Fibroblast of lung (primary cell): Measurements from ENCODE around the gene KIF17. TPM values are rescaled to one million over a fixed set of nuclear protein-coding genes. Genes with fewer than 3 reads are reported as not detected.

Experiments
- DNase-seq, 2 donors: peaks; one replicate each; pipeline versions ENCODE4 v3.0.0 to v3.0.0-alpha.2; 2010; ENCODE audit warnings: low read depth in 2 of 2
- H2AFZ ChIP-seq: 2 replicates; pipeline ENCODE4 v1.5.1; 2012; ENCODE audit warnings: low read length, control low read depth, inconsistent platforms
- H3K27ac ChIP-seq: 2 replicates; pipeline ENCODE4 v1.5.1; 2011; ENCODE audit warnings: low read length, control low read depth; ENCODE audit not compliant: insufficient read depth
- H3K27me3 ChIP-seq: 2 replicates; pipeline ENCODE4 v1.5.1; 2011; ENCODE audit warnings: mild to moderate bottlenecking, low read length; ENCODE audit not compliant: control insufficient read depth, insufficient read depth
- H3K36me3 ChIP-seq: 2 replicates; pipeline ENCODE4 v1.5.1; 2011; ENCODE audit warnings: low read length; ENCODE audit not compliant: control insufficient read depth, insufficient read depth
- H3K4me1 ChIP-seq: 2 replicates; pipeline ENCODE4 v1.5.1; 2011; ENCODE audit warnings: low read length; ENCODE audit not compliant: control insufficient read depth, insufficient read depth; ENCODE audit errors: extremely low read depth
- H3K4me2 ChIP-seq: 2 replicates; pipeline ENCODE4 v1.5.1; 2011; ENCODE audit warnings: low read length, control low read depth; ENCODE audit not compliant: insufficient read depth; ENCODE audit errors: extremely low read depth
- H3K4me3 ChIP-seq, 4 experiments: fragments of 200-600 bp in 1 of 4; sonication (generic) in 1 of 4; replicated peaks in 1 of 4; 2 replicates each; pipeline ENCODE4 v1.5.1; 2011 to 2016; ENCODE audit warnings: low read length in 4 of 4, low read depth in 3 of 4, mild to moderate bottlenecking in 3 of 4, control low read depth in 2 of 4, inconsistent platforms in 1 of 4, mixed read lengths in 1 of 4; ENCODE audit not compliant: insufficient read depth in 1 of 4; ENCODE audit errors: control extremely low read depth in 1 of 4
- H3K79me2 ChIP-seq: 2 replicates; pipeline ENCODE4 v1.5.1; 2012; ENCODE audit warnings: mild to moderate bottlenecking, low read length, inconsistent platforms; ENCODE audit not compliant: control insufficient read depth, insufficient read depth
- H3K9ac ChIP-seq: 2 replicates; pipeline ENCODE4 v1.5.1; 2011; ENCODE audit warnings: mild to moderate bottlenecking, low read length, control low read depth; ENCODE audit not compliant: insufficient read depth
- H3K9me3 ChIP-seq: 2 replicates; pipeline ENCODE4 v1.5.1; 2012; ENCODE audit warnings: low read depth, low read length; ENCODE audit not compliant: control insufficient read depth, insufficient read depth
- H4K20me1 ChIP-seq: 2 replicates; pipeline ENCODE4 v1.5.1; 2011; ENCODE audit warnings: low read length; ENCODE audit not compliant: control insufficient read depth, insufficient read depth; ENCODE audit errors: extremely low read depth
- CTCF ChIP-seq, 2 donors: IDR thresholded peaks in 1 of 2; conservative IDR thresholded peaks in 1 of 2; 1 replicate in 1 of 2; 2 replicates in 1 of 2; pipeline ENCODE4 v1.5.1; 2011 to 2012; ENCODE audit warnings: low read length in 2 of 2, control low read depth in 1 of 2, inconsistent platforms in 1 of 2, low read depth in 1 of 2, mild to moderate bottlenecking in 1 of 2
- EZH2 ChIP-seq: IDR thresholded peaks from 2 replicates; pipeline ENCODE4 v1.5.1; 2012; ENCODE audit warnings: low read length, control low read depth, mild to moderate bottlenecking; ENCODE audit errors: missing control alignments
- polyA plus RNA-seq, 2 donors: library from polyadenylated mRNA; depleted of rRNA in 1 of 2; stranded (reverse) in 1 of 2; unstranded in 1 of 2; fragments of >200 nt; gene quantifications; 2 replicates each; pipeline ENCODE4 v1.2.1, GENCODE V29; 2011 to 2012; ENCODE audit warnings: missing spikeins in 1 of 2
- total RNA-seq: library from RNA; depleted of rRNA; stranded (reverse); fragments of >200 nt; gene quantifications from 2 replicates; pipeline ENCODE4 v1.2.1, GENCODE V29; 2014

Gene KIF17
- total and polyA plus RNA-seq, 2 donors (not counting 1 experiment from before 2014, with no cell fraction given) = 1.8 to 3.0 TPM

- Histone ChIP-seq H3K9me3 (no peaks in the 10 kb centered on the region), H4K20me1 (no peaks in the 10 kb centered on the region), H3K4me1 (peaks cover 2% of the 10 kb centered on the region), H3K27me3 (no peaks in the 10 kb centered on the region), H3K36me3 (peaks cover 3% of the 10 kb centered on the region), H2AFZ (no peak overlapping the region), H3K4me3 (no peak overlapping the region), H3K79me2 (no peaks in the 10 kb centered on the region), H3K4me2 (no peak overlapping the region), H3K9ac (no peak overlapping the region), H3K27ac (no peak overlapping the region)
- DNase-seq = no peak
- no peak for TF ChIP-seq EZH2
- TF ChIP-seq CTCF (conservative IDR thresholded peaks at IDR 0.05 in 1 of 2, IDR thresholded peaks at IDR 0.05 in 1 of 2; ENCODE audit: low read depth in 1 of 2, low read length in 2 of 2) = no peak
Measured at GRCh38 chr1:20721117-20722061, 3.6 kb upstream of the KIF17 start.

- no peak overlapping the region for H3K27ac ChIP-seq
- no peak for DNase-seq
- H3K9ac ChIP-seq = no peak overlapping the region
- no peak overlapping the region for H3K4me2 ChIP-seq
- no peaks in the 10 kb centered on the region for H3K27me3 ChIP-seq
- no peaks in the 10 kb centered on the region for H4K20me1 ChIP-seq
- no peaks in the 10 kb centered on the region for H3K79me2 ChIP-seq
- H3K4me1 ChIP-seq = peaks cover 2% of the 10 kb centered on the region
- no peak overlapping the region for H2AFZ ChIP-seq
- no peaks in the 10 kb centered on the region for H3K9me3 ChIP-seq
- H3K36me3 ChIP-seq = peaks cover 3% of the 10 kb centered on the region
- no peak overlapping the region for H3K4me3 ChIP-seq
- no peak for TF ChIP-seq EZH2
- TF ChIP-seq CTCF (conservative IDR thresholded peaks at IDR 0.05 in 1 of 2, IDR thresholded peaks at IDR 0.05 in 1 of 2; ENCODE audit: low read depth in 1 of 2, low read length in 2 of 2) = no peak
Measured at GRCh38 chr1:20720631-20721091, 2.9 kb upstream of the KIF17 start.

- DNase-seq = no peak
- Histone ChIP-seq H3K79me2 (no peaks in the 10 kb centered on the region), H3K9ac (no peak overlapping the region), H3K36me3 (peaks cover 3% of the 10 kb centered on the region), H3K27me3 (no peaks in the 10 kb centered on the region), H3K9me3 (no peaks in the 10 kb centered on the region), H3K27ac (no peak overlapping the region), H3K4me2 (no peak overlapping the region), H4K20me1 (no peaks in the 10 kb centered on the region), H2AFZ (no peak overlapping the region), H3K4me3 (no peak overlapping the region), H3K4me1 (peaks cover 2% of the 10 kb centered on the region)
- no peak for TF ChIP-seq CTCF (conservative IDR thresholded peaks at IDR 0.05 in 1 of 2, IDR thresholded peaks at IDR 0.05 in 1 of 2; ENCODE audit: low read depth in 1 of 2, low read length in 2 of 2)
- no peak for TF ChIP-seq EZH2
Measured at GRCh38 chr1:20719871-20720620, 2.2 kb upstream of the KIF17 start.
